ENCODE measurements around the gene ACADVL. TPM values are rescaled to one million over a fixed set of nuclear protein-coding genes. Genes with fewer than 3 reads are reported as not detected.
A peak's percentile ranks its signal among the peaks of the same experiment; 100 is the strongest.

The ACADVL gene
- total and polyA plus RNA-seq, 4 donors, result 185 to 1,301 (median 1,109) TPM

- Histone ChIP-seq H3K4me3 (ENCODE audit: low read depth in 1 of 3, low read length in 3 of 3) (peak overlapping the region; percentile 63 to 68 (median 65)), H3K9ac (ENCODE audit: low read depth in 1 of 2, low read length in 2 of 2) (peak overlapping the region; percentile 72 to 78), H3K27me3 (ENCODE audit: control insufficient read depth in 4 of 4, insufficient read depth in 4 of 4, low read length in 3 of 4) (no peaks in the 10 kb centered on the region), H3K27ac (ENCODE audit: low read depth in 1 of 2, low read length in 2 of 2) (peak overlapping the region; percentile 83 to 87), H3K4me1 (ENCODE audit: control insufficient read depth in 4 of 4, insufficient read depth in 4 of 4, low read length in 3 of 4) (peaks cover 13 to 53% (median 32%) of the 10 kb centered on the region in 4 donors), H3K36me3 (ENCODE audit: control insufficient read depth in 4 of 4, insufficient read depth in 3 of 4, low read depth in 1 of 4, low read length in 3 of 4) (peaks cover 0 to 10% (median 6%) of the 10 kb centered on the region in 4 donors), H3K9me3 (ENCODE audit: control insufficient read depth in 4 of 4, low read length in 3 of 4) (no peaks in the 10 kb centered on the region)
- no peak for TF ChIP-seq RXRA (IDR thresholded peaks at IDR 0.05)
- TF ChIP-seq FOXA1 (IDR thresholded peaks at IDR 0.05), result no peak
- TF ChIP-seq MAX (IDR thresholded peaks at IDR 0.05), result no peak
- no peak for TF ChIP-seq HNF4G (IDR thresholded peaks at IDR 0.05)
- TF ChIP-seq YY1 (IDR thresholded peaks at IDR 0.05), result peak; percentile 73
- TF ChIP-seq HNF4A (conservative IDR thresholded peaks at IDR 0.05), result peak in 1 of 2 donors; percentile 44
- no peak for TF ChIP-seq GABPA (IDR thresholded peaks at IDR 0.05 in 1 of 2, conservative IDR thresholded peaks at IDR 0.05 in 1 of 2)
- TF ChIP-seq RAD21 (IDR thresholded peaks at IDR 0.05), result peak in 1 of 2 donors; percentile 6
- TF ChIP-seq NR2F2 (IDR thresholded peaks at IDR 0.05), result no peak
- TF ChIP-seq, protein P1, sequence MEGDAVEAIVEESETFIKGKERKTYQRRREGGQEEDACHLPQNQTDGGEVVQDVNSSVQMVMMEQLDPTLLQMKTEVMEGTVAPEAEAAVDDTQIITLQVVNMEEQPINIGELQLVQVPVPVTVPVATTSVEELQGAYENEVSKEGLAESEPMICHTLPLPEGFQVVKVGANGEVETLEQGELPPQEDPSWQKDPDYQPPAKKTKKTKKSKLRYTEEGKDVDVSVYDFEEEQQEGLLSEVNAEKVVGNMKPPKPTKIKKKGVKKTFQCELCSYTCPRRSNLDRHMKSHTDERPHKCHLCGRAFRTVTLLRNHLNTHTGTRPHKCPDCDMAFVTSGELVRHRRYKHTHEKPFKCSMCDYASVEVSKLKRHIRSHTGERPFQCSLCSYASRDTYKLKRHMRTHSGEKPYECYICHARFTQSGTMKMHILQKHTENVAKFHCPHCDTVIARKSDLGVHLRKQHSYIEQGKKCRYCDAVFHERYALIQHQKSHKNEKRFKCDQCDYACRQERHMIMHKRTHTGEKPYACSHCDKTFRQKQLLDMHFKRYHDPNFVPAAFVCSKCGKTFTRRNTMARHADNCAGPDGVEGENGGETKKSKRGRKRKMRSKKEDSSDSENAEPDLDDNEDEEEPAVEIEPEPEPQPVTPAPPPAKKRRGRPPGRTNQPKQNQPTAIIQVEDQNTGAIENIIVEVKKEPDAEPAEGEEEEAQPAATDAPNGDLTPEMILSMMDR (IDR thresholded peaks at IDR 0.05; ENCODE audit: low read depth, low read length, missing input control), result no peak
- TF ChIP-seq EGR1 (IDR thresholded peaks at IDR 0.05; ENCODE audit: low read depth in 2 of 2), result no peak
- TF ChIP-seq ZBTB33 (IDR thresholded peaks at IDR 0.05), result no peak
- peak; percentile 30 for TF ChIP-seq SP1 (IDR thresholded peaks at IDR 0.05)
- TF ChIP-seq JUND (IDR thresholded peaks at IDR 0.05), result no peak
- TF ChIP-seq, protein P2, sequence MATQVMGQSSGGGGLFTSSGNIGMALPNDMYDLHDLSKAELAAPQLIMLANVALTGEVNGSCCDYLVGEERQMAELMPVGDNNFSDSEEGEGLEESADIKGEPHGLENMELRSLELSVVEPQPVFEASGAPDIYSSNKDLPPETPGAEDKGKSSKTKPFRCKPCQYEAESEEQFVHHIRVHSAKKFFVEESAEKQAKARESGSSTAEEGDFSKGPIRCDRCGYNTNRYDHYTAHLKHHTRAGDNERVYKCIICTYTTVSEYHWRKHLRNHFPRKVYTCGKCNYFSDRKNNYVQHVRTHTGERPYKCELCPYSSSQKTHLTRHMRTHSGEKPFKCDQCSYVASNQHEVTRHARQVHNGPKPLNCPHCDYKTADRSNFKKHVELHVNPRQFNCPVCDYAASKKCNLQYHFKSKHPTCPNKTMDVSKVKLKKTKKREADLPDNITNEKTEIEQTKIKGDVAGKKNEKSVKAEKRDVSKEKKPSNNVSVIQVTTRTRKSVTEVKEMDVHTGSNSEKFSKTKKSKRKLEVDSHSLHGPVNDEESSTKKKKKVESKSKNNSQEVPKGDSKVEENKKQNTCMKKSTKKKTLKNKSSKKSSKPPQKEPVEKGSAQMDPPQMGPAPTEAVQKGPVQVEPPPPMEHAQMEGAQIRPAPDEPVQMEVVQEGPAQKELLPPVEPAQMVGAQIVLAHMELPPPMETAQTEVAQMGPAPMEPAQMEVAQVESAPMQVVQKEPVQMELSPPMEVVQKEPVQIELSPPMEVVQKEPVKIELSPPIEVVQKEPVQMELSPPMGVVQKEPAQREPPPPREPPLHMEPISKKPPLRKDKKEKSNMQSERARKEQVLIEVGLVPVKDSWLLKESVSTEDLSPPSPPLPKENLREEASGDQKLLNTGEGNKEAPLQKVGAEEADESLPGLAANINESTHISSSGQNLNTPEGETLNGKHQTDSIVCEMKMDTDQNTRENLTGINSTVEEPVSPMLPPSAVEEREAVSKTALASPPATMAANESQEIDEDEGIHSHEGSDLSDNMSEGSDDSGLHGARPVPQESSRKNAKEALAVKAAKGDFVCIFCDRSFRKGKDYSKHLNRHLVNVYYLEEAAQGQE (IDR thresholded peaks at IDR 0.05), result peak; percentile 68
- WGBS, result 7% methylated on average over 54 of the region's 54 CpGs
- peak; percentile 67 for DNase-seq (ENCODE audit: low spot score)
Observed at GRCh38 chr17:7260651-7261378, 41.1 kb downstream of the ACADVL start.

Measured in liver (tissue), 9 donors.